CD4-positive, alpha-beta T cell (primary cell): ENCODE measurements around the gene MET. TPM values are rescaled to one million over a fixed set of nuclear protein-coding genes. Genes with fewer than 3 reads are reported as not detected.

Source experiments
- ATAC-seq: fragments of 200-7000 bp; cut with Tn5 transposase; one replicate; pipeline ENCODE4 v1.10.0; 2022; ENCODE audit warnings: mild to moderate bottlenecking; ENCODE audit not compliant: poor library complexity
- CTCF ChIA-PET: fragments of 350-600 bp; sonication (Branson Sonifier 250); formaldehyde crosslinking; loops from one replicate; lab custom pipeline; 2021; ENCODE audit warnings: antibody characterized with exemption, inconsistent platforms; lab: Charles Lee
- POLR2A ChIA-PET: fragments of 350-600 bp; sonication (Branson Sonifier 250); formaldehyde crosslinking; loops from one replicate; lab custom pipeline; 2021; ENCODE audit warnings: antibody characterized with exemption, inconsistent platforms; lab: Charles Lee
- DNase-seq, 14 experiments: peaks; one replicate each; pipeline ENCODE4 v3.0.0-alpha.2; 2013 to 2020; ENCODE audit warnings: mixed read lengths in 2 of 14
- H3K27ac ChIP-seq, 2 donors: one replicate each; pipeline versions ENCODE4 v1.5.1 to v1.7.0; 2013; ENCODE audit warnings: low read length in 2 of 2, low read depth in 1 of 2, mild to moderate bottlenecking in 1 of 2
- H3K27me3 ChIP-seq, 2 experiments: 1 replicate in 1 of 2; 2 replicates in 1 of 2; pipeline versions ENCODE4 v1.6.1 to v1.7.0; 2013; ENCODE audit warnings: low read length in 2 of 2, control low read depth in 1 of 2, mild to moderate bottlenecking in 1 of 2, moderate library complexity in 1 of 2; ENCODE audit not compliant: insufficient read depth in 2 of 2, control insufficient read depth in 1 of 2
- H3K36me3 ChIP-seq: one replicate; pipeline ENCODE4 v1.6.1; 2013; ENCODE audit warnings: low read length, control low read depth; ENCODE audit not compliant: insufficient read depth
- H3K4me1 ChIP-seq: one replicate; pipeline ENCODE4 v1.6.1; 2013; ENCODE audit warnings: low read length, control low read depth; ENCODE audit not compliant: insufficient read depth
- H3K4me3 ChIP-seq: one replicate; pipeline ENCODE4 v1.5.1; 2013; ENCODE audit warnings: mild to moderate bottlenecking, low read length, moderate library complexity
- H3K9me3 ChIP-seq, 2 experiments: 1 replicate in 1 of 2; 2 replicates in 1 of 2; pipeline versions ENCODE4 v1.6.1 to v1.7.0; 2013; ENCODE audit warnings: low read length in 2 of 2, mild to moderate bottlenecking in 2 of 2, control low read depth in 1 of 2, moderate library complexity in 1 of 2; ENCODE audit not compliant: control insufficient read depth in 1 of 2, insufficient read depth in 1 of 2
- H3K27ac Mint-ChIP-seq: one replicate; pipeline ENCODE4 v1.8.0; 2020; ENCODE audit warnings: mixed read lengths
- H3K27me3 Mint-ChIP-seq: one replicate; pipeline ENCODE4 v1.8.0; 2021; ENCODE audit warnings: mixed read lengths
- H3K36me3 Mint-ChIP-seq: one replicate; pipeline ENCODE4 v1.8.0; 2021; ENCODE audit warnings: low read depth, mixed read lengths
- H3K4me1 Mint-ChIP-seq: one replicate; pipeline ENCODE4 v1.8.0; 2021; ENCODE audit warnings: low read depth, mixed read lengths
- H3K4me3 Mint-ChIP-seq: one replicate; pipeline ENCODE4 v1.8.0; 2020; ENCODE audit warnings: mild to moderate bottlenecking, mixed read lengths
- H3K9me3 Mint-ChIP-seq: one replicate; pipeline ENCODE4 v1.8.0; 2020; ENCODE audit warnings: mixed read lengths
- CTCF ChIP-seq: fragments of 200-600 bp; IDR thresholded peaks from one replicate; pipeline ENCODE4 v1.8.0; 2022; ENCODE audit warnings: antibody characterized with exemption, mild to moderate bottlenecking
- intact Hi-C, 2 experiments: fragments of 100-400 bp; cut with DNase I in 1 of 2; cut with micrococcal nuclease in 1 of 2; formaldehyde crosslinking; loops; one replicate each; pipeline versions ENCODE4 v1.15.1 to v1.9.0; 2023 to 2025; cut with DNase I, micrococcal nuclease
- total RNA-seq, 174 experiments: library from RNA in 2 of 174; stranded (reverse) in 2 of 174; gene quantifications; one replicate each; pipeline ENCODE4 v1.2.3 and lab custom pipeline; 2021 to 2026

MET gene
- total RNA-seq, 2 experiments from 2014 or later, result 0.14 TPM; not detected in 1

- Mint-ChIP-seq H3K4me1 (no peaks in the 10 kb centered on the region), H3K27ac (no peak overlapping the region), H3K9me3 (no peaks in the 10 kb centered on the region), H3K36me3 (no peaks in the 10 kb centered on the region), H3K27me3 (peaks cover 4% of the 10 kb centered on the region), H3K4me3 (no peak overlapping the region)
- intact Hi-C loops, result no loop called here
- H3K4me3 ChIP-seq, result no peak overlapping the region
- H3K36me3 ChIP-seq, result no peaks in the 10 kb centered on the region
- H3K27ac ChIP-seq, result no peak overlapping the region
- H3K4me1 ChIP-seq, result no peaks in the 10 kb centered on the region
- no peaks in the 10 kb centered on the region for H3K9me3 ChIP-seq
- no peak for DNase-seq
- ATAC-seq, result no peak
- POLR2A ChIA-PET, result no interaction called here
- no peak for TF ChIP-seq CTCF
- H3K27me3 ChIP-seq, result no peaks in the 10 kb centered on the region
- CTCF ChIA-PET, result no interaction called here
These were observed 107.2 kb downstream of the MET start for GRCh38 chr7:116779216-116779615.

GRCh38 chr7:116779931-116780330, 107.9 kb downstream of the MET start:
- ChIA-PET POLR2A (no interaction called here), CTCF (no interaction called here)
- no peak for TF ChIP-seq CTCF
- Histone ChIP-seq H3K9me3 (no peaks in the 10 kb centered on the region), H3K27ac (no peak overlapping the region), H3K4me1 (no peaks in the 10 kb centered on the region), H3K36me3 (no peaks in the 10 kb centered on the region), H3K27me3 (no peaks in the 10 kb centered on the region), H3K4me3 (no peak overlapping the region)
- DNase-seq (no peak), ATAC-seq (no peak)
- Mint-ChIP-seq H3K36me3 (no peaks in the 10 kb centered on the region), H3K27me3 (peaks cover under 1% of the 10 kb centered on the region), H3K4me1 (no peaks in the 10 kb centered on the region), H3K27ac (no peak overlapping the region), H3K4me3 (no peak overlapping the region), H3K9me3 (no peaks in the 10 kb centered on the region)
- intact Hi-C loops, result no loop called here

GRCh38 chr7:116780521-116780920, 108.5 kb downstream of the MET start:
- Mint-ChIP-seq H3K27me3 (no peaks in the 10 kb centered on the region), H3K36me3 (no peaks in the 10 kb centered on the region)
- no peak for ATAC-seq

More at GRCh38 chr7:116780521-116780920, 108.5 kb downstream of the MET start:
- no peak overlapping the region for H3K4me3 Mint-ChIP-seq
- ChIA-PET CTCF (no interaction called here), POLR2A (no interaction called here)
- Histone ChIP-seq H3K9me3 (no peaks in the 10 kb centered on the region), H3K27me3 (no peaks in the 10 kb centered on the region), H3K27ac (no peak overlapping the region), H3K36me3 (no peaks in the 10 kb centered on the region), H3K4me3 (no peak overlapping the region), H3K4me1 (no peaks in the 10 kb centered on the region)
- DNase-seq, result peak in 1 of 14 experiments; percentile 3
- no peak overlapping the region for H3K27ac Mint-ChIP-seq
- no peaks in the 10 kb centered on the region for H3K4me1 Mint-ChIP-seq
- no peak for TF ChIP-seq CTCF
- H3K9me3 Mint-ChIP-seq, result no peaks in the 10 kb centered on the region
- intact Hi-C loops, result no loop called here
